Upper lobe of right lung (tissue), 1 donor: Measurements from ENCODE around the gene ITCH. TPM values are rescaled to one million over a fixed set of nuclear protein-coding genes. Genes with fewer than 3 reads are reported as not detected.
A peak's percentile ranks its signal among the peaks of the same experiment; 100 is the strongest.

Experiments used
- ATAC-seq: fragments of 200-7000 bp; cut with Tn5 transposase; one replicate; pipeline ENCODE4 v1.9.1; 2020; ENCODE audit warnings: mild to moderate bottlenecking, moderate library complexity
- DNase-seq: peaks from one replicate; pipeline ENCODE4 v3.0.0-alpha.2; 2020
- H3K27ac ChIP-seq: fragments of 200-600 bp; one replicate; pipeline ENCODE4 v1.8.0; 2022
- H3K27me3 ChIP-seq: fragments of 200-600 bp; one replicate; pipeline ENCODE4 v1.8.0; 2022; ENCODE audit warnings: mild to moderate bottlenecking
- H3K36me3 ChIP-seq: fragments of 200-600 bp; one replicate; pipeline ENCODE4 v1.8.0; 2022
- H3K4me1 ChIP-seq: fragments of 200-600 bp; one replicate; pipeline ENCODE4 v1.8.0; 2022
- H3K4me3 ChIP-seq: fragments of 200-600 bp; one replicate; pipeline ENCODE4 v1.8.0; 2022; ENCODE audit warnings: mild to moderate bottlenecking
- H3K9me3 ChIP-seq: fragments of 200-600 bp; one replicate; pipeline ENCODE4 v1.8.0; 2022
- CTCF ChIP-seq: fragments of 200-600 bp; IDR thresholded peaks from one replicate; pipeline ENCODE4 v1.8.0; 2022; ENCODE audit warnings: antibody characterized with exemption
- intact Hi-C: fragments of 100-400 bp; cut with DNase I; formaldehyde crosslinking; loops from one replicate; pipeline ENCODE4 v1.11.0; 2022
- total RNA-seq: library from RNA; stranded (reverse); fragmentation: NEBNext Ultra II Directional; extraction: Animal tissue kit (Norgen Biotek cat#: 25700); gene quantifications from one replicate; pipeline ENCODE4 v1.2.1, GENCODE V29; 2021
- donor health status: DM: no; HTN: yes; CAD: no; lungs with severe emphysema.

ITCH gene
- total RNA-seq, 1 donor from 2014 or later = 65.6 TPM

- Histone ChIP-seq H3K27ac (no peak overlapping the region), H3K4me1 (peaks cover 3% of the 10 kb centered on the region), H3K4me3 (no peak overlapping the region), H3K9me3 (no peaks in the 10 kb centered on the region), H3K36me3 (peaks cover 35% of the 10 kb centered on the region), H3K27me3 (no peaks in the 10 kb centered on the region)
- intact Hi-C loops = no loop called here
- ATAC-seq (no peak), DNase-seq (no peak)
- TF ChIP-seq CTCF = no peak
These were observed 180.5 kb downstream of the ITCH start for GRCh38 chr20:34543463-34544056.

GRCh38 chr20:34544109-34544796, 181.2 kb downstream of the ITCH start:
- DNase-seq (no peak), ATAC-seq (peak; percentile 74)
- Histone ChIP-seq H3K9me3 (no peaks in the 10 kb centered on the region), H3K27ac (no peak overlapping the region), H3K4me3 (peak overlapping the region; percentile 16), H3K36me3 (peaks cover 28% of the 10 kb centered on the region), H3K4me1 (no peaks in the 10 kb centered on the region), H3K27me3 (no peaks in the 10 kb centered on the region)
- TF ChIP-seq CTCF = no peak
- intact Hi-C loops = no loop called here

- Histone ChIP-seq H3K9me3 (no peaks in the 10 kb centered on the region), H3K27ac (no peak overlapping the region), H3K36me3 (peaks cover 4% of the 10 kb centered on the region), H3K4me1 (no peaks in the 10 kb centered on the region), H3K4me3 (no peak overlapping the region), H3K27me3 (no peaks in the 10 kb centered on the region)
- ATAC-seq (no peak), DNase-seq (no peak)
- TF ChIP-seq CTCF = no peak
- intact Hi-C loops = no loop called here
These were observed 183.7 kb downstream of the ITCH start for GRCh38 chr20:34546751-34547181.

GRCh38 chr20:34547844-34548613, 185.0 kb downstream of the ITCH start:
- Histone ChIP-seq H3K4me1 (no peaks in the 10 kb centered on the region), H3K27ac (no peak overlapping the region), H3K4me3 (no peak overlapping the region), H3K36me3 (no peaks in the 10 kb centered on the region), H3K27me3 (no peaks in the 10 kb centered on the region), H3K9me3 (no peaks in the 10 kb centered on the region)
- intact Hi-C loops = no loop called here
- ATAC-seq (peak; percentile 21), DNase-seq (no peak)
- TF ChIP-seq CTCF = no peak

- H3K27ac ChIP-seq = no peak overlapping the region
- H3K36me3 ChIP-seq = no peaks in the 10 kb centered on the region
- DNase-seq (no peak), ATAC-seq (peak; percentile 49)
- H3K27me3 ChIP-seq = no peaks in the 10 kb centered on the region
- intact Hi-C loops = no loop called here
- H3K4me3 ChIP-seq = no peak overlapping the region
- H3K9me3 ChIP-seq = no peaks in the 10 kb centered on the region
- no peak for TF ChIP-seq CTCF
- H3K4me1 ChIP-seq = no peaks in the 10 kb centered on the region
These were observed 186.3 kb downstream of the ITCH start for GRCh38 chr20:34549291-34549928.
